Measurements from ENCODE around the gene ZSCAN22.

GRCh38 chr19:58317476-58318072 lies 9.2 kb upstream of the ZSCAN22 start:
- no peak for TF ChIP-seq CTCF (IDR thresholded peaks at IDR 0.05; ENCODE audit: poor library complexity, severe bottlenecking)
- TF ChIP-seq EZH2 (IDR thresholded peaks at IDR 0.05; ENCODE audit: borderline replicate concordance, insufficient read depth, low read length, poor library complexity, severe bottlenecking), result no peak
- no peak for TF ChIP-seq POLR2AphosphoS5 (IDR thresholded peaks at IDR 0.05)
- TF ChIP-seq MXI1 (conservative IDR thresholded peaks at IDR 0.05; ENCODE audit: poor library complexity, severe bottlenecking), result no peak
- no peak for TF ChIP-seq EP300 (conservative IDR thresholded peaks at IDR 0.05; ENCODE audit: poor library complexity, severe bottlenecking)
- TF ChIP-seq TAF1 (IDR thresholded peaks at IDR 0.05; ENCODE audit: low read depth), result no peak
- no peak for TF ChIP-seq REST (IDR thresholded peaks at IDR 0.05; ENCODE audit: borderline replicate concordance)

Data from neural cell (in vitro differentiated cells).